ENCODE measurements around the gene UTP15.

UTP15 gene

DNA sequence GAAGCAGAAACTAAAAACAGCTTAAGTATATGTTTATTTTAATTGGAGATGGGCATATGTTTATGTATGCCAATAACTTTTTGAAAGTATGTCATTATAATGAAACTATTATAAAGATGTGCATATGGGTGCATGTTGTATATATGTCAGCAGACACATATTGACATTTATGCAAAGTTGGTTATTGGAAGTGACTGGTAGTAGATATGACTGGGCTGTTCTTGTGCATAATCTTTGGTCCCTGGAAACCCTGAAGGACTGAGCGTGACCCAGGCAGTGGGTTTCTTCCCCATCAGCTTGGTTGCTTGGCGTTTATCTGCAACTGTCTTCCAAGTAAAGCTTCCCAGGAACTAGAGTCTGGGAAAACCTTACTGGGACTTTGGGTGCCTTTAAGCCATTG is 25.8 kb upstream of the UTP15 start:
- H3K9me3 ChIP-seq (ENCODE audit: control insufficient read depth, low read length): no peaks in the 10 kb centered on the region
- peaks cover 35% of the 10 kb centered on the region for H3K4me1 ChIP-seq (ENCODE audit: control insufficient read depth, insufficient read depth, low read length)
- H3K36me3 ChIP-seq (ENCODE audit: control insufficient read depth, insufficient read depth, low read length): no peaks in the 10 kb centered on the region
- no peak overlapping the region for H3K4me3 ChIP-seq (ENCODE audit: low read length)
- no peaks in the 10 kb centered on the region for H3K27me3 ChIP-seq (ENCODE audit: control insufficient read depth, insufficient read depth, low read length)
- no peak overlapping the region for H3K9ac ChIP-seq (ENCODE audit: low read length)

DNA sequence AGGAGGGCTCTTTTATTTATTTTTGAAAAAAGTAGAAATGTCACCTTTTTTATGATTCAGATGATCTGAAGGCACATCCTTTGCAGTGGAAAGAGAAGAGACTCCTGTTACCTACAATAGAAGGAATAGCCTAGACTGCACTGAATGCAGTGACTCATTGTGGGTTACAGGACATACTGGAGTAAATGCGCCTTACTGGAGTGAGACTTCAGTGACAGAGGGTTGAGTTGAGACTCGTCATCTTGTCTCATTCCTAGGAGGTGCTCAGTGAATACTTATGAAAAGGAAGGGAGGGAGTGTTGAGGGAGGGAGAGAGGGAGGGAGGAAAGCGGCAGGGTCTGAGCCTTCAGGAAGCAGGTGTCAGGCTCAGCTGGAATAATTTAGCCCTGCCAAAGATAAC is 25.4 kb upstream of the UTP15 start:
- Histone ChIP-seq H3K36me3 (ENCODE audit: control insufficient read depth, insufficient read depth, low read length) (no peaks in the 10 kb centered on the region), H3K27me3 (ENCODE audit: control insufficient read depth, insufficient read depth, low read length) (no peaks in the 10 kb centered on the region), H3K9me3 (ENCODE audit: control insufficient read depth, low read length) (no peaks in the 10 kb centered on the region), H3K4me1 (ENCODE audit: control insufficient read depth, insufficient read depth, low read length) (peaks cover 40% of the 10 kb centered on the region), H3K9ac (ENCODE audit: low read length) (no peak overlapping the region), H3K4me3 (ENCODE audit: low read length) (no peak overlapping the region)

DNA sequence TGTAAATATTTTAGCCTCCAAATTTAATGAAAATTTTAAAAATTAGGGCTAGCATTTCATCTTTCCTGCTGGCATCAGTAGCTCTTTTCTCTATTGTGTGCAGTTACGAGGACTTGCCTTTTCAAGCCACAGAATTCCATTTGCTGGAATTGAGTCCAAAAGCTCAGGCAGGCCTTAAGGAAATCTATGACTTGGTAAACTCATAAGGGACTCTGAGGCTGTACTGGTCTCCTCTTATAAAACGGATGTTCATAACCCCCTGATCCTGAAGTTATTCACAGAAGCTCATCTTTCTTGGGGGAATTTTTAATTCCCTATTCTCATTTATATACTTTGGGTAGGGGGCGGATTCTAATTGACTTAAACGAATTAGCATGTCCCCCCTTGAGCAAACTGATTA is 23.5 kb upstream of the UTP15 start:
- H3K27me3 ChIP-seq (ENCODE audit: control insufficient read depth, insufficient read depth, low read length): no peaks in the 10 kb centered on the region
- H3K4me3 ChIP-seq (ENCODE audit: low read length): no peak overlapping the region
- H3K4me1 ChIP-seq (ENCODE audit: control insufficient read depth, insufficient read depth, low read length): peaks cover 41% of the 10 kb centered on the region
- no peaks in the 10 kb centered on the region for H3K9me3 ChIP-seq (ENCODE audit: control insufficient read depth, low read length)
- no peaks in the 10 kb centered on the region for H3K36me3 ChIP-seq (ENCODE audit: control insufficient read depth, insufficient read depth, low read length)
- H3K9ac ChIP-seq (ENCODE audit: low read length): no peak overlapping the region

DNA sequence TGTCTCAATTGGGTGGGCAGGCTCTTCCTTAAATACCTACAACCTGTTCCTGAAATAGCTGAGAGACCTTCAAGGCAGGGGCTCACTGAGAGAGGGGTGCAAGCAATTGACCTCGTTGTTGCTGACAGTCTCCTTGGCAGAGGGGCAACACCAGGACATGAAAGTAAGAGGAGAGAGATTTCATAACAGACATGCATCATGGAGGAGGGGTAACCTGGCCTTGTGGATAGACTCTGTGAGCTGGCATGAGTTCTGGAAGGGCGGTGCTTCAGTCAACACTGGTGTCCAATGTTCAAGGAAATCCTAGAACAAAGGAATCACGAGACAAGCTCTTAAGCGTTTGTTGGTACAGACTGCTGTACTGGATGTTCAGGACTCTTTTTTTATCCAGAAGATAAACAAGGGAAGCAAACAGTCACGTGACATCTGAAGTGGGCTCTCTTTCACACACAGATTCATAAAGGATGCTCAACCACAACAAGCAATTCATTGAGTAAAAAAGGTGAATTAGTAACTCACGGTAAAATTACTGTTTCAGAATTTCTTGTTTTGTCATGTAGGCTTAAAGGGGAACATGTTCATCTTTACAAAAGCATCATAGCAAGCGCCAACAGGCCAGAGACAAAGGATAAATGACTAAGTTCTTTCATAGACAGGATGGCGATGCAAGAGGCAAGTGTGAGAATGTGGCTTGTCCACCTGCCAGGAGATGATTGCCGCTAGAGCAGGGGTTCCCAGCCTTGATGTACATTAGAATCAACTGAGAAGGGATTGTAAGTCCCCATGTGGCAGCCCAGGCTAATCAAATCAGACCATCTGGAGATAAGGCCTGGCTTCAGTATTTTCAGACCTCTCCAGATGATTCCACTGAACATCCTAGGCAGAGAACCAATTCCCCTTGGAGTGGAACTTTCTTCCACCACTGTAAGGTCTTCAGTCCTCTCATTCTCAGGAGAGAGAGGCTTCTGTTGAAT is 20.8 kb upstream of the UTP15 start:
- no peaks in the 10 kb centered on the region for H3K27me3 ChIP-seq (ENCODE audit: control insufficient read depth, insufficient read depth, low read length)
- H3K4me3 ChIP-seq (ENCODE audit: low read length): no peak overlapping the region
- H3K9ac ChIP-seq (ENCODE audit: low read length): no peak overlapping the region
- no peaks in the 10 kb centered on the region for H3K36me3 ChIP-seq (ENCODE audit: control insufficient read depth, insufficient read depth, low read length)
- H3K9me3 ChIP-seq (ENCODE audit: control insufficient read depth, low read length): no peaks in the 10 kb centered on the region
- peaks cover 41% of the 10 kb centered on the region for H3K4me1 ChIP-seq (ENCODE audit: control insufficient read depth, insufficient read depth, low read length)

DNA sequence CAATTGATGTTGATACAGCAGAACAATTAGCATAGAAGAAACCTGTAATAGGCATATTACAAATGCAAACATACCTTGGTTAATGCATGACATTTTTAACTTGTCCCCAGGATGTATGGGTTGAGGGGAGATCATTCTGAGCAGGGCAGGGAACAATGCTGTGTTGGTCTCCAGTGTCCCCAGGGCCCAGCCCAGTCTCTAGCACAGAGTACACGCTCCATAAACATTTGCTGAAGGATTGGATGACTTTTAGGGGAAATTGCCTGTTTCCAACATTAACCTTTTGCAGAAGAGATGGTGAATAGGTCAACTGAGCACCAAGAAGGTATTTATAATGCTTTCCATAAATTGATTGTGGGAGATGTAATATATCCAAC is 20.2 kb upstream of the UTP15 start:
- H3K4me3 ChIP-seq (ENCODE audit: low read length): no peak overlapping the region
- H3K9me3 ChIP-seq (ENCODE audit: control insufficient read depth, low read length): no peaks in the 10 kb centered on the region
- H3K4me1 ChIP-seq (ENCODE audit: control insufficient read depth, insufficient read depth, low read length): peaks cover 39% of the 10 kb centered on the region
- H3K36me3 ChIP-seq (ENCODE audit: control insufficient read depth, insufficient read depth, low read length): no peaks in the 10 kb centered on the region
- no peaks in the 10 kb centered on the region for H3K27me3 ChIP-seq (ENCODE audit: control insufficient read depth, insufficient read depth, low read length)
- no peak overlapping the region for H3K9ac ChIP-seq (ENCODE audit: low read length)

DNA sequence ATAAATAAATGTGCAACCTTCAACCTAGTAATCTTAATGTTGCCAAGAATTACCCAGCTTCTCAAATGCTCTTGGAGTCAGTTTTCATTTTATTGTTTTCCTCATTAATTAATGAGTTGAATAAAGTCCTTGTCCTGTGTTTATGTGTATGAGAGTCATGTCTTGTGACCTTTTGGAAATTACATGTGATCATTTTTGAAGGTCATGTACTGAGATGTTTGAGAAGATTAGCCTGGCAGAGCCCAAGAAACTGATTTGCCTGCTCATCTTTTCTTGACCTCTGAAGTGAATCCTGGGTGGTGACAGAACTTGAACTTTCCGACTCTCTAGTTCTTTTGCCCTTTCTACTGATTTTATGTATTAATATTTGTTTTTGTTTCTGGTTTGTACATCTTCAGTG is 15.5 kb upstream of the UTP15 start:
- no peak overlapping the region for H3K9ac ChIP-seq (ENCODE audit: low read length)
- H3K36me3 ChIP-seq (ENCODE audit: control insufficient read depth, insufficient read depth, low read length): no peaks in the 10 kb centered on the region
- no peaks in the 10 kb centered on the region for H3K9me3 ChIP-seq (ENCODE audit: control insufficient read depth, low read length)
- peaks cover 3% of the 10 kb centered on the region for H3K4me1 ChIP-seq (ENCODE audit: control insufficient read depth, insufficient read depth, low read length)
- no peak overlapping the region for H3K4me3 ChIP-seq (ENCODE audit: low read length)
- no peaks in the 10 kb centered on the region for H3K27me3 ChIP-seq (ENCODE audit: control insufficient read depth, insufficient read depth, low read length)

DNA sequence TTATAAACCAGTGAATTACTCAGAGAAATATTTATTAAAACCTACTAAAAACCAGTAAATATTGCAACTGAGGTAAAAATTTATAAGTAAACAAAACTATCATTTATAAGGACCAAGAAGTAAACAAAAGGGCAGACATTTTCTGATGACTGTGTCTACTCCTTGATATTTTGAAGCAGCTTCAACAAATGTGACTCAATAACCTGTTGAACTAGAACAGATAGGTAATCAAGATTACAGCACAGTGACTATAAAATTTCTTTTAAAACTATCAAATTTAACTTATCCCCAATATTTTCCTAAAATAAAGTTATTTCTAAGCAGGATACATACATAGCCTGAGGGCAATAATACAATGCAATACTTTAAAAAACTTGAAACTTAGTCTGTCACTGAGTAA is 12.9 kb upstream of the UTP15 start:
- no peak overlapping the region for H3K9ac ChIP-seq (ENCODE audit: low read length)
- no peaks in the 10 kb centered on the region for H3K36me3 ChIP-seq (ENCODE audit: control insufficient read depth, insufficient read depth, low read length)
- H3K9me3 ChIP-seq (ENCODE audit: control insufficient read depth, low read length): no peaks in the 10 kb centered on the region
- no peaks in the 10 kb centered on the region for H3K4me1 ChIP-seq (ENCODE audit: control insufficient read depth, insufficient read depth, low read length)
- H3K27me3 ChIP-seq (ENCODE audit: control insufficient read depth, insufficient read depth, low read length): no peaks in the 10 kb centered on the region
- H3K4me3 ChIP-seq (ENCODE audit: low read length): no peak overlapping the region

DNA sequence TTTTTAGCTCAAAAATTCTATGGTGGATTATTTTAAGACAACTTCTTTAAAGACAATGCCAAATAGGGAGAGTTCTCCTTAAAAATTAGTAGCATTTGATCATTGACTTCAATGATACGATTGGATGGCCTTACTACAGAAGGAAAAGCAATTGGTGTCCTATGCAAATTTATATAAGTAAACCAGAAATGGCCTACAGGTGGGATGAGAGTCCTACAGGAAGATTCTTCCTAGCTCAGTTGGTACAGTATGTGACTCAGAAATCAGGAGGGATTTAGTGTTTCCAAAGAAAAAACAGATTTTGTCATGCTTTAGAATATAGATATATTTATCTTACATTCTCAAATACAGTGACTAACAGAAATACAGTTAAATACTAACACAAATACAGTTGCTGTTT is 6.6 kb upstream of the UTP15 start:
- Histone ChIP-seq H3K27me3 (ENCODE audit: control insufficient read depth, insufficient read depth, low read length) (no peaks in the 10 kb centered on the region), H3K9me3 (ENCODE audit: control insufficient read depth, low read length) (no peaks in the 10 kb centered on the region), H3K4me1 (ENCODE audit: control insufficient read depth, insufficient read depth, low read length) (peaks cover 2% of the 10 kb centered on the region), H3K9ac (ENCODE audit: low read length) (no peak overlapping the region), H3K36me3 (ENCODE audit: control insufficient read depth, insufficient read depth, low read length) (no peaks in the 10 kb centered on the region), H3K4me3 (ENCODE audit: low read length) (no peak overlapping the region)

DNA sequence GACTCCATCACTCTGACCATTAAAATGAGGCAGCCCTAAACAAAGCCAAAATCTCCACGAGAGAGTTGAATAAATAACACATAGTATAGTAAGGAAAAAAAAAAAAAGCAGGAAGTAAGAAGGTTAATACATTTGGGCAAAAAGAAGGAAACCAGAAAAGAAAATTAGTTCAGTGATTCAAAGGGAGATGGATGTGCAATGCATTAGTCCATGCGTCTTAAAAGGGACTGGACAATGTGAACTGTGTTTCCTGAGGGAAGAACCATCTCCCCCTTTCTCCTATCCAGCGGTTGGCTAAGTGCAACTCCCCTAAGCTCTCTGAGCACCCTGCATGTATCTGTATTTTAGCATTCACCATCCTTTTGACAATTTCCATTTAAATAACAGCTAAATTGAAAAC is 1.5 kb upstream of the UTP15 start:
- Histone ChIP-seq H3K4me1 (ENCODE audit: control insufficient read depth, insufficient read depth, low read length) (peaks cover 11% of the 10 kb centered on the region), H3K27me3 (ENCODE audit: control insufficient read depth, insufficient read depth, low read length) (no peaks in the 10 kb centered on the region), H3K9me3 (ENCODE audit: control insufficient read depth, low read length) (no peaks in the 10 kb centered on the region), H3K9ac (ENCODE audit: low read length) (peak overlapping the region; percentile 89), H3K4me3 (ENCODE audit: low read length) (peak overlapping the region; percentile 28), H3K36me3 (ENCODE audit: control insufficient read depth, insufficient read depth, low read length) (no peaks in the 10 kb centered on the region)

DNA sequence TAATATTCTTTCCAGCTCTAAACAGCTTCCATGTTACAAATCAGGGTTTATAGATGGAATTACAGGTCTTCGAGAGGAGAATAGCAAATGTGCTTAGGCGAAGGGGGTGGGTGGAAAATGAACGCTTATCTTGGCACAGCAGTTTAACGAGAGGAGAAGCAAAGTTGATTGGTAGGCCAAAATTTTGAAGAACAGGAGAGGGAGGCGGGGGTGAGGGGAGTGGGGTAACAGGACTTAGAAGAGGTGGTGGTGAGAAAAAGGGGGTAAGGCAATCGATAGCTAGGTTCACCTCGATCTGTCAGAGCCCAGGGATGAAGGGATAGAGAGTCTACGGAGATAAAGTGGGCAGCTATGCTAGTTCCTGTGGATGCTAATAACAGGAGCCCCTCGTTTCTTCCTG is 868 bp upstream of the UTP15 start:
- Histone ChIP-seq H3K36me3 (ENCODE audit: control insufficient read depth, insufficient read depth, low read length) (no peaks in the 10 kb centered on the region), H3K9ac (ENCODE audit: low read length) (peak overlapping the region; percentile 89), H3K4me3 (ENCODE audit: low read length) (peak overlapping the region; percentile 28), H3K4me1 (ENCODE audit: control insufficient read depth, insufficient read depth, low read length) (peaks cover 11% of the 10 kb centered on the region), H3K9me3 (ENCODE audit: control insufficient read depth, low read length) (no peaks in the 10 kb centered on the region), H3K27me3 (ENCODE audit: control insufficient read depth, insufficient read depth, low read length) (no peaks in the 10 kb centered on the region)

DNA sequence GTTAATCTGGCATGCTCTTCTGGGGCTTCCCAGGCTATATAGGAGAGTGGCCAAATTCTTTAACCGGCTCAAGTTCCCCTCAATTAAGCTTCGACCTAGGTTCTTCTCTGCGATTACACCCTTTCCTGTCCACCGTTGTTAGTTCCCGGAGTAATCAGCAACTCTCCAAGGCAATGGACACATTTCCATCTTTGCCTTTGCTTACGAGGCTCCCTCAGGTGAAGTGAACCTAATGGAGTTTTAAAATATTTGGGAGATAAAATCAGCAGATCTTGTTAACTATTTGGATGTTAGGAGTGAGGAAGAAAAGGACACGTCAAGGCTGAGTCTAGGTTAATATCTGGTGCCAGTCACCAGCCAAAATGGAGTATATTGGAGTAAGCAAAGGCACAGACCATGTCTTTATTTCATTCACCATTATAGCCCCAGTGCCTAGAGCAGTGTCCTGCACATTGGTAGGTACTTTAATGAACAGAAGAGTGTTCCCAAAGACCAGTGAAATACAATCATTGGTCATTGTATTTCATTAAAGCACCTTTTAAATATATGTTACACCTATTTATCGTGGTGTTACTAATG is 515 bp downstream of the UTP15 start:
- H3K9me3 ChIP-seq (ENCODE audit: control insufficient read depth, low read length): no peaks in the 10 kb centered on the region
- H3K4me3 ChIP-seq (ENCODE audit: low read length): peak overlapping the region; percentile 28
- peak overlapping the region; percentile 89 for H3K9ac ChIP-seq (ENCODE audit: low read length)
- no peaks in the 10 kb centered on the region for H3K27me3 ChIP-seq (ENCODE audit: control insufficient read depth, insufficient read depth, low read length)
- no peaks in the 10 kb centered on the region for H3K36me3 ChIP-seq (ENCODE audit: control insufficient read depth, insufficient read depth, low read length)
- peaks cover 11% of the 10 kb centered on the region for H3K4me1 ChIP-seq (ENCODE audit: control insufficient read depth, insufficient read depth, low read length)

DNA sequence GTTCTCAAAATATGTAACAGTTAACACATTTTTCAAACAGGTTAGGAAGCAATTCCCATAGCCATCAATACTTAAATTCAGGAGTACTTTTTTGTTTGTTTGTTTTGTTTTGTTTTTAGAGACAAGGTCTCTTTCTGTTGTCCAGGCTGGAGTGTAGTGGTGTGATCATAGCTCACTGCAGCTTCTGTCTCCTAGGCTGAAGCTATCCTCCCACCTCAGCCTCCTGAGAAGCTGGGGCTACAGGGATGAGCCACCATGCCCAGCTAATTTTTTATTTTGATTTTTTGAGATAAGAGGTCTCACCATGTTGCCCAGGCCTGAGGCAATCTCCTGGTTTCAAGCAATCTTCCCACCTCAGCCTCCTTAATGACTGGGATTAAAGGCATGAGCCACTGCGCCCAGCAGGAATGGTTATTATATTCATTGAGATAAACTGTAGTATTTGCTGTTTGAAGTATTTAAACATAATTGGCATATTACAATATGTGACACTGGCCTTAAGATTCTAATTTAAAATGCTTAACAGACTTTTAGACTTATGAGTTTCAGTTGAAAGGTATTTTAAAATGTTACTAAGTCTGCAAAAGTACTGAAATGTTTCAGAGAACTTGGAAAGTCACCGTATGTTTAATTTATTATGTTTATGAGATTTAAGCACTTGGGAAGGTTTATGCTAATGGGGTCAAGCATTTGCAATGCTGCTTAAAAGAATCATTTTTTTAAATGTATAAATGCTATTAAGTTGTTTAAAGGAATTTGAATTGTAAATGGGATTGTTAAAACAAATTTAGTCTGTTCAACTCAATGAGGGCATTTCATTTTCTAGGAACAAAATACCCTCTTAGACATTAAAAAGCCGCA is 17.0 kb downstream of the UTP15 start:
- no peaks in the 10 kb centered on the region for H3K36me3 ChIP-seq (ENCODE audit: control insufficient read depth, insufficient read depth, low read length)
- peaks cover 2% of the 10 kb centered on the region for H3K4me1 ChIP-seq (ENCODE audit: control insufficient read depth, insufficient read depth, low read length)
- H3K9me3 ChIP-seq (ENCODE audit: control insufficient read depth, low read length): no peaks in the 10 kb centered on the region
- H3K27me3 ChIP-seq (ENCODE audit: control insufficient read depth, insufficient read depth, low read length): no peaks in the 10 kb centered on the region
- no peak overlapping the region for H3K4me3 ChIP-seq (ENCODE audit: low read length)
- H3K9ac ChIP-seq (ENCODE audit: low read length): no peak overlapping the region

Measured in mucosa of stomach (tissue), 1 donor.